Mesendoderm (in vitro differentiated cells): Measurements from ENCODE around the gene MYO3A.

Source experiments
- DNase-seq: peaks from one replicate; pipeline ENCODE4 v3.0.0; 2013
- H2AK5ac ChIP-seq: 2 replicates; pipeline ENCODE4 v1.6.1; 2013; ENCODE audit warnings: low read length, inconsistent platforms
- H2BK120ac ChIP-seq: 2 replicates; pipeline ENCODE4 v1.6.1; 2013; ENCODE audit warnings: low read depth, mild to moderate bottlenecking, low read length, moderate library complexity, mixed read lengths
- H2BK15ac ChIP-seq: replicated peaks from 2 replicates; pipeline ENCODE4 v1.6.1; 2013; ENCODE audit warnings: low read depth, mild to moderate bottlenecking, moderate library complexity
- H2BK5ac ChIP-seq: 2 replicates; pipeline ENCODE4 v1.6.1; 2013; ENCODE audit warnings: low read length, inconsistent platforms
- H3K18ac ChIP-seq: 2 replicates; pipeline ENCODE4 v1.6.1; 2013; ENCODE audit warnings: mild to moderate bottlenecking, low read length, mixed read lengths
- H3K23ac ChIP-seq: one replicate; pipeline ENCODE4 v1.6.1; 2013; ENCODE audit warnings: low read length
- H3K27ac ChIP-seq: 2 replicates; pipeline ENCODE4 v1.5.1; 2013; ENCODE audit warnings: low read depth, mild to moderate bottlenecking, inconsistent platforms, low read length, moderate library complexity
- H3K27me3 ChIP-seq: 2 replicates; pipeline ENCODE4 v1.6.1; 2013; ENCODE audit warnings: low read length, control low read depth, mild to moderate bottlenecking, inconsistent platforms; ENCODE audit not compliant: insufficient read depth, poor library complexity
- H3K36me3 ChIP-seq: 2 replicates; pipeline ENCODE4 v1.6.1; 2013; ENCODE audit warnings: low read length, inconsistent platforms; ENCODE audit not compliant: control insufficient read depth, insufficient read depth
- H3K4ac ChIP-seq: one replicate; pipeline ENCODE4 v1.6.1; 2013; ENCODE audit warnings: low read depth, mild to moderate bottlenecking, low read length, moderate library complexity
- H3K4me1 ChIP-seq: 2 replicates; pipeline ENCODE4 v1.6.1; 2013; ENCODE audit warnings: low read depth, low read length, inconsistent platforms; ENCODE audit not compliant: control insufficient read depth
- H3K4me2 ChIP-seq: 2 replicates; pipeline ENCODE4 v1.6.1; 2013; ENCODE audit warnings: low read length
- H3K4me3 ChIP-seq: 2 replicates; pipeline ENCODE4 v1.5.1; 2013; ENCODE audit warnings: mild to moderate bottlenecking, low read length
- H3K56ac ChIP-seq: one replicate; pipeline ENCODE4 v1.6.1; 2013; ENCODE audit warnings: low read length
- H3K79me1 ChIP-seq: 2 replicates; pipeline ENCODE4 v1.6.1; 2013; ENCODE audit warnings: low read length, inconsistent platforms
- H3K79me2 ChIP-seq: 2 replicates; pipeline ENCODE4 v1.6.1; 2013; ENCODE audit warnings: mild to moderate bottlenecking, low read length; ENCODE audit not compliant: control insufficient read depth, insufficient read depth
- H3K9ac ChIP-seq: 2 replicates; pipeline ENCODE4 v1.6.1; 2013; ENCODE audit warnings: low read length, inconsistent platforms
- H4K5ac ChIP-seq: one replicate; pipeline ENCODE4 v1.6.1; 2013; ENCODE audit warnings: low read length
- H4K8ac ChIP-seq: one replicate; pipeline ENCODE4 v1.6.1; 2013; ENCODE audit warnings: low read depth, mild to moderate bottlenecking, control low read depth, low read length, moderate library complexity
- WGBS: extraction: QIAGEN DNeasy Blood & Tissue Kit; methylation state at CpG from one replicate; pipeline ENCODE4 v1.1.7; 2013; ENCODE audit warnings: low lambda C conversion rate, missing lambda C conversion rate; ENCODE audit not compliant: insufficient coverage; ENCODE audit errors: extremely low coverage; 5-methylcytosine and 5-hydroxymethylcytosine counted together

MYO3A gene

DNA sequence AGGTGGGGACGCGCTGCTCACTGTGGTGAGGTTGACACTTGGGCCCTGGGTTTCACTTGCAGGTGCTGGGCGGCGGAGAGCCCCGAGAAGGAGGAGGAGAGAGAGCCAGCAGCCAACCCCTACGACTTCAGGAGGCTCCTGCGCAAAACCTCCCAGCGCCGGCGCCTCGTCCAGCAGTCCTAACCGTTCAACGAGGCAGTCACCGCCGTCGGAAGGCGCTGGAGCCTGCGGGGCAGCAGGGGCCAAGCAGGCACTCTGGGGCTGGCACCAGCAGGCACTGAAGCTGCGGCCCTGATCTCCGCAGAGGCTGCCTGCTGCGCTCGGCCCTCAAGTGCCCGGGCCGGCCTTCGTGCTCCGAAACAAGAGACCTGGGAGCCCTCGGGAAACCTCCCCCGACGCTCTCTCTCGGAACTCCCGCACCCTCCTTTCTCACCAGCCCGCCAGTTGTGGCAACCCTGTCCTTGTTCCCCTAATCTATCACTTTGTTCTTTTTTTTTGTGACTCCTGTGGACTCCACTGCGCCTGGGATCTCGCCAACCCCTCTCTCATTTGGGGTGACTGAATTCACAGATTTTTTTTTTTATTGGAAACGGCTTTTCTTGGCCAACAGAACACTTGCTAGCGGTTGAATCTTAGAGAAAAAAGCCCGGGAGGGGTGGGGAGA, 277.9 kb downstream of the MYO3A start:
- H2BK15ac ChIP-seq = no peak overlapping the region
- H3K4me2 ChIP-seq = no peak overlapping the region
- WGBS = no CpG with 5 or more reads among the region's 37 CpGs
- no peak overlapping the region for H2AK5ac ChIP-seq
- no peaks in the 10 kb centered on the region for H3K36me3 ChIP-seq
- peaks cover 2% of the 10 kb centered on the region for H3K4me1 ChIP-seq
- no peak overlapping the region for H4K5ac ChIP-seq
- H2BK5ac ChIP-seq = no peak overlapping the region
- peak; percentile 42 for DNase-seq
- no peak overlapping the region for H3K9ac ChIP-seq
- H3K23ac ChIP-seq = peak overlapping the region; percentile 45
- H3K27ac ChIP-seq = no peak overlapping the region
- H3K4ac ChIP-seq = no peak overlapping the region
- no peaks in the 10 kb centered on the region for H3K79me2 ChIP-seq
- no peaks in the 10 kb centered on the region for H3K79me1 ChIP-seq
- no peak overlapping the region for H3K56ac ChIP-seq
- no peak overlapping the region for H2BK120ac ChIP-seq
- H3K4me3 ChIP-seq = no peak overlapping the region
- H3K27me3 ChIP-seq = peaks cover 68% of the 10 kb centered on the region
- no peak overlapping the region for H3K18ac ChIP-seq
- no peak overlapping the region for H4K8ac ChIP-seq

DNA sequence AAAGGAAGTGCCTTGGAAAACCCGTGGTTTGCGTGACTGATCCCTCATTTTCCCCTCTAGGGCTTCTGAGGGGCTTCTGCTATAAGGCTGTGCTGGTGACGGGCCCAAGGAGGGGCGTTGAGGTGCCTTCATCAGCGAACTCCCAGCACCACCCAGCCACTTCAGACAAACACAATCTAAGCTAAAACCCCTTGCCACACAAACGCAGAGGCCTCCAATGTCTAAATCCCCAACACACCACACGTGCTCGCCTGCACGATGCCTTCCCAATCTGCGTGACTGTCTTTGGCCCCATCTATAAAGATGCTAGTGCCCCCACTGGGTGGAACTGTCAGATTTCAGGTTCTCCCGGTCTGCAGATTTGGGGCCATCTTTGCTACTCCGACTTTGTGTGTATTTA, 278.5 kb downstream of the MYO3A start:
- Histone ChIP-seq H3K27me3 (peaks cover 74% of the 10 kb centered on the region), H3K27ac (no peak overlapping the region), H3K56ac (no peak overlapping the region), H3K18ac (no peak overlapping the region), H3K36me3 (no peaks in the 10 kb centered on the region), H3K4ac (no peak overlapping the region), H3K9ac (no peak overlapping the region), H2BK15ac (no peak overlapping the region), H2BK120ac (no peak overlapping the region), H2BK5ac (no peak overlapping the region), H3K4me2 (no peak overlapping the region), H4K8ac (no peak overlapping the region), H3K79me1 (no peaks in the 10 kb centered on the region), H2AK5ac (no peak overlapping the region), H3K23ac (no peak overlapping the region), H4K5ac (no peak overlapping the region), H3K79me2 (no peaks in the 10 kb centered on the region), H3K4me3 (no peak overlapping the region), H3K4me1 (peaks cover 2% of the 10 kb centered on the region)
- WGBS = no CpG with 5 or more reads among the region's 12 CpGs
- peak; percentile 8 for DNase-seq

DNA sequence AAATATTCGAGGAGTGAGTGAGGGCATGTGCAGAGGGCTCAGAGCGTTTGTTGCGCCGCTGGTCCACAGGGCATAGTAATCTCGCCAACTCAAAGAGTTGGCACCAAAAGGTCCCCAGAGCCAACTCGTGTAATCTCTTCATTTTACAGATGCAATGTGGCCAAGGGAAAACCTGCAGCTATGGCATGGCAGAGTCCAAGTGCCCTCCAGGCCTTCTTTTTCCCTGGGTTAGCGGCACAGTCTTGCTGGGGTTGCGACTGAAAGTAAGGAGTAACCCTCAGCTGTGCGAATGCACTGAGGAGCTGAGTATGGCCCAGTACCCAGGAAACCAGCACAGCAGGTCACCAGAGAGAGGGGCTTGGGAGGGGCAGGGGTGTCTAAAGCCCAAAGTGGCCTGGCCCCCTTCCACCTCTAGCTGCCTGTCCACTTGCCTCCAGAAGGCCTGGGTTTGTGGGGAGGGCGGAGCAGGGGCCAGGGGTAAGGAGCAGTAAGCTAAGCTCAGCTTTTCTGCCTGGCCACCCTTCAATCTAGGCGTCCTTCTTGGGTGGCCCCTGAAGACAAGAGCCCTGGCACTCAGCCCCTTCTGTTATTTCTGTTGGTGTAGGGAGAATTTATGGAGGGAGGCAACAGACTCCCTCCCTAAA, 279.2 kb downstream of the MYO3A start:
- Histone ChIP-seq H3K4me3 (no peak overlapping the region), H3K36me3 (no peaks in the 10 kb centered on the region), H3K18ac (no peak overlapping the region), H3K56ac (no peak overlapping the region), H2AK5ac (no peak overlapping the region), H3K27ac (no peak overlapping the region), H3K4me2 (no peak overlapping the region), H3K9ac (no peak overlapping the region), H3K27me3 (peaks cover 80% of the 10 kb centered on the region), H3K79me1 (no peaks in the 10 kb centered on the region), H2BK5ac (no peak overlapping the region), H3K79me2 (no peaks in the 10 kb centered on the region), H3K4ac (no peak overlapping the region), H4K5ac (no peak overlapping the region), H3K4me1 (peaks cover 2% of the 10 kb centered on the region), H2BK120ac (no peak overlapping the region), H3K23ac (no peak overlapping the region), H2BK15ac (no peak overlapping the region), H4K8ac (no peak overlapping the region)
- no CpG with 5 or more reads among the region's 11 CpGs for WGBS
- DNase-seq = peak; percentile 16

DNA sequence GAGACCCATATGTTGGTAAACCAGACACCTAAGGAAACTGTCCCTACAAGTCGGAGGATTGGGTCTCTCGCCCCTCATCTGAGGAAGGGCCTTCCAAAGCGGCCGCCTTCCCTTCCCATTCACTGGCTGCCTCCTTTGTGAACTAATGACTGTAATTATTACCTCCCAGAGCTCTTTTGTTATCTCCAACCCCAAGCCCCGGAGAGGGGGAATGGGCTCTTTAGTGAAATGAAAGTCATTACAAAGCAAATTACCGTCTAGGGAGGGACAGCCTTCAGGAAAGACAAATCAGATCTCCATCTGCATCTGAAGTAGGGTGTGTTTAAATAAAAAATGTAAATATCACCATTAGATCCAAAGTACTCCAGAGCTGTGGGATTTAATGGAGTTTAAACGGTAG, 280.0 kb downstream of the MYO3A start:
- Histone ChIP-seq H3K4me2 (no peak overlapping the region), H4K8ac (no peak overlapping the region), H2BK120ac (no peak overlapping the region), H3K23ac (no peak overlapping the region), H3K9ac (no peak overlapping the region), H2AK5ac (no peak overlapping the region), H3K79me1 (no peaks in the 10 kb centered on the region), H2BK15ac (no peak overlapping the region), H3K36me3 (no peaks in the 10 kb centered on the region), H3K56ac (no peak overlapping the region), H4K5ac (no peak overlapping the region), H2BK5ac (no peak overlapping the region), H3K18ac (no peak overlapping the region), H3K4me1 (peaks cover 2% of the 10 kb centered on the region), H3K27me3 (peaks cover 86% of the 10 kb centered on the region), H3K4me3 (no peak overlapping the region), H3K4ac (no peak overlapping the region), H3K27ac (no peak overlapping the region), H3K79me2 (no peaks in the 10 kb centered on the region)
- peak; percentile 58 for DNase-seq
- WGBS = no CpG with 5 or more reads among the region's 7 CpGs

DNA sequence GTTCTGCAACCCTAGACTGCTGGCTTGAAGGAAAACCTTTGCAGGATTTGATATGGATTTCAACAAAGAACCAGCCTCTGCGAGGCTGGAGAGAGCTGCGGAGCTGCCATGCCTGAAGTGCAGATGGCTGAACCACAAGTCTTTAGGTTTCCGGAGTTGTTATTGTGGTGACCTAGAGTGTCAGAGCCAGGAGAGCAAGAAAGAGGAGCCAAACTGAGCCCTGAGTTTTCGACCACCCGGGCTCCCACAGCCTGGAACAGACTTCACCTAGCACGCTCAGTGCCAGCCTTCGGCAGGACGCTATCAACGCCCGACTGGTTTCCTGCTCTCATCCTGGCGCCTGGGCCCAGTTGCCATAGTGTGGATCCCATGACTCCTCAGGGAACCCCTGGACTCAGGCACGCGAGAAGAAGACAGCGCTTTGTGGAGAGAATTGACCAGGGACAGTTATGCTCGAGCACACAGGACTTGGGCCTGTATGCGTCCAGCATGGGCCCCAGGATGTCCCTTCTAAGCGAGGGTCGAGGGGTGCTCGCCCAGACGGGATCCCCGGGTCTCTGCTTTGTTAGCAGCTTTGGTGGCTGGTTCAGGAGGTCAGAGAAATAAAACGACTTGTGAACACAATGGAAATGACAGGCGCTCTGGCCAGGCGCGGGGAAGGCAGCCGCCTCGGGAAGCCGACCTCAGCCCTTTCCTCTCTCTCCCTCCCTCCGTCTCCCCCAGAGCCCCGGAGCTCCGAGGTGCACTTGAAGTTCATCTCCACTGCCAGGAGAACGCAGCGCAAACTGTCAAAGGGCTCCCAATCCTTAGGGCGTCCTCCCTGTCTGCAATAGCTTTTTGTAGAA, 280.7 kb downstream of the MYO3A start:
- H3K79me1 ChIP-seq = no peaks in the 10 kb centered on the region
- no peak overlapping the region for H3K23ac ChIP-seq
- no peak overlapping the region for H4K8ac ChIP-seq
- no peak overlapping the region for H2BK120ac ChIP-seq
- H3K56ac ChIP-seq = no peak overlapping the region
- H3K9ac ChIP-seq = no peak overlapping the region
- no peak overlapping the region for H2BK5ac ChIP-seq
- no peak overlapping the region for H2BK15ac ChIP-seq
- no CpG with 5 or more reads among the region's 34 CpGs for WGBS
- H3K4ac ChIP-seq = no peak overlapping the region
- peak; percentile 22 for DNase-seq
- no peaks in the 10 kb centered on the region for H3K36me3 ChIP-seq
- H2AK5ac ChIP-seq = no peak overlapping the region
- no peak overlapping the region for H3K18ac ChIP-seq
- H3K4me2 ChIP-seq = peak overlapping the region; percentile 5
- peaks cover 2% of the 10 kb centered on the region for H3K4me1 ChIP-seq
- H3K27ac ChIP-seq = no peak overlapping the region
- H3K27me3 ChIP-seq = peaks cover 88% of the 10 kb centered on the region
- H3K79me2 ChIP-seq = no peaks in the 10 kb centered on the region
- no peak overlapping the region for H4K5ac ChIP-seq
- no peak overlapping the region for H3K4me3 ChIP-seq
